ENCODE data around the gene KCNJ14.

GRCh38 chr19:48498595-48499311, 43.4 kb downstream of the KCNJ14 start:
- TF ChIP-seq CTCF (conservative IDR thresholded peaks at IDR 0.05; ENCODE audit: low read length) (no peak), EZH2phosphoT487 (IDR thresholded peaks at IDR 0.05; ENCODE audit: borderline replicate concordance) (no peak)

Measured in Loucy (cell line).